Neural cell (in vitro differentiated cells): ENCODE data around the gene CNTNAP2. TPM values are rescaled to one million over a fixed set of nuclear protein-coding genes. Genes with fewer than 3 reads are reported as not detected.

Experiments used
- H2AFZ ChIP-seq: fragments of 200-600, 300-800 bp; sonication (generic), shearing (Covaris generic); 2 replicates; pipeline ENCODE4 v1.6.0; 2014; ENCODE audit warnings: low read depth, mild to moderate bottlenecking, antibody characterized with exemption, low read length, moderate library complexity
- H3F3A ChIP-seq: fragments of 200-600 bp; shearing (Covaris generic); 2 replicates; pipeline ENCODE4 v1.6.1; 2016; ENCODE audit warnings: mild to moderate bottlenecking, moderate library complexity, mixed read lengths, antibody characterized with exemption, low read length; ENCODE audit not compliant: insufficient read depth, poor library complexity, severe bottlenecking
- H3K27ac ChIP-seq: fragments of 200-600, 300-800 bp; sonication (generic), shearing (Covaris generic); 2 replicates; pipeline ENCODE4 v1.5.1; 2014; ENCODE audit warnings: mild to moderate bottlenecking, low read length, moderate library complexity
- H3K27me3 ChIP-seq: fragments of 300-800, 200-600 bp; sonication (generic), shearing (Covaris generic); 2 replicates; pipeline ENCODE4 v1.6.0; 2014; ENCODE audit warnings: mild to moderate bottlenecking, low read depth, low read length, moderate library complexity; ENCODE audit not compliant: insufficient read depth
- H3K36me3 ChIP-seq: fragments of 300-800, 200-600 bp; sonication (generic), shearing (Covaris generic); 2 replicates; pipeline ENCODE4 v1.5.1; 2014; ENCODE audit warnings: mild to moderate bottlenecking, antibody characterized with exemption, low read length, moderate library complexity; ENCODE audit not compliant: insufficient read depth
- H3K4me2 ChIP-seq: fragments of 300-800, 200-600 bp; sonication (generic), shearing (Covaris generic); 2 replicates; pipeline ENCODE4 v1.6.0; 2014; ENCODE audit warnings: mild to moderate bottlenecking, low read length
- H3K4me3 ChIP-seq: fragments of 300-800, 200-600 bp; sonication (generic), shearing (Covaris generic); 2 replicates; pipeline ENCODE4 v1.5.1; 2014; ENCODE audit warnings: mild to moderate bottlenecking, low read length, moderate library complexity
- H3K79me2 ChIP-seq: fragments of 200-600 bp; shearing (Covaris generic); replicated peaks from 2 replicates; pipeline ENCODE4 v1.6.0; 2014; ENCODE audit warnings: mild to moderate bottlenecking, low read length, moderate library complexity; ENCODE audit not compliant: insufficient read depth
- H3K9ac ChIP-seq: fragments of 300-800, 200-600 bp; sonication (generic), shearing (Covaris generic); 2 replicates; pipeline ENCODE4 v1.6.1; 2016; ENCODE audit warnings: mild to moderate bottlenecking, low read length, mixed read lengths
- H3K9me2 ChIP-seq: fragments of 200-600 bp; shearing (Covaris generic); 2 replicates; pipeline ENCODE4 v1.6.1; 2016; ENCODE audit warnings: mild to moderate bottlenecking, low read length, mixed read lengths; ENCODE audit not compliant: insufficient read depth
- H3K9me3 ChIP-seq: fragments of 200-600, 300-800 bp; sonication (generic), shearing (Covaris generic); 2 replicates; pipeline ENCODE4 v1.6.1; 2016; ENCODE audit warnings: mild to moderate bottlenecking, mixed run types, low read length, moderate library complexity, mixed read lengths
- H4K20me1 ChIP-seq: fragments of 200-600 bp; shearing (Covaris generic); 2 replicates; pipeline ENCODE4 v1.6.1; 2016; ENCODE audit warnings: mild to moderate bottlenecking, mixed run types; ENCODE audit not compliant: insufficient read depth
- EP300 ChIP-seq: fragments of 450-650 bp; conservative IDR thresholded peaks from 2 replicates; pipeline ENCODE4 v1.6.1; 2014; ENCODE audit warnings: antibody characterized with exemption, mild to moderate bottlenecking, moderate library complexity; ENCODE audit not compliant: poor library complexity, severe bottlenecking
- EZH2 ChIP-seq: fragments of 200-600, 300-800 bp; shearing (Covaris generic), sonication (generic); IDR thresholded peaks from 2 replicates; pipeline ENCODE4 v1.6.1; 2014; ENCODE audit warnings: antibody characterized with exemption, low read length, borderline replicate concordance, mild to moderate bottlenecking; ENCODE audit not compliant: insufficient read depth, poor library complexity, severe bottlenecking
- MXI1 ChIP-seq: fragments of 450-650 bp; conservative IDR thresholded peaks from 2 replicates; pipeline ENCODE4 v1.6.1; 2014; ENCODE audit warnings: antibody characterized with exemption, mild to moderate bottlenecking; ENCODE audit not compliant: poor library complexity, severe bottlenecking
- POLR2AphosphoS5 ChIP-seq: IDR thresholded peaks from 2 replicates; pipeline ENCODE4 v1.6.1; 2012
- RAD21 ChIP-seq: fragments of 450-650 bp; conservative IDR thresholded peaks from 2 replicates; pipeline ENCODE4 v1.6.1; 2014; ENCODE audit warnings: antibody characterized with exemption, mild to moderate bottlenecking, moderate library complexity
- REST ChIP-seq: IDR thresholded peaks from 2 replicates; pipeline ENCODE4 v1.6.1; 2012; ENCODE audit warnings: borderline replicate concordance
- SMC3 ChIP-seq: fragments of 450-650 bp; conservative IDR thresholded peaks from 2 replicates; pipeline ENCODE4 v1.6.1; 2014; ENCODE audit warnings: antibody characterized with exemption, mild to moderate bottlenecking, moderate library complexity; ENCODE audit not compliant: poor library complexity
- TAF1 ChIP-seq: IDR thresholded peaks from 2 replicates; pipeline ENCODE4 v1.6.1; 2012; ENCODE audit warnings: low read depth
- polyA plus RNA-seq: library from polyadenylated mRNA; depleted of rRNA; stranded (reverse); fragments of >200 nt; gene quantifications from 2 replicates; pipeline ENCODE4 v1.2.3, GENCODE V29; 2014
- TF ChIP-seq, protein P1 (sequence below): fragments of 450-650 bp; IDR thresholded peaks from 2 replicates; pipeline ENCODE4 v1.5.1; 2014; ENCODE audit warnings: antibody characterized with exemption, mild to moderate bottlenecking, moderate library complexity; ENCODE audit not compliant: poor library complexity, severe bottlenecking

CNTNAP2 gene
- polyA plus RNA-seq, 1 donor from 2014 or later = 276 TPM

DNA sequence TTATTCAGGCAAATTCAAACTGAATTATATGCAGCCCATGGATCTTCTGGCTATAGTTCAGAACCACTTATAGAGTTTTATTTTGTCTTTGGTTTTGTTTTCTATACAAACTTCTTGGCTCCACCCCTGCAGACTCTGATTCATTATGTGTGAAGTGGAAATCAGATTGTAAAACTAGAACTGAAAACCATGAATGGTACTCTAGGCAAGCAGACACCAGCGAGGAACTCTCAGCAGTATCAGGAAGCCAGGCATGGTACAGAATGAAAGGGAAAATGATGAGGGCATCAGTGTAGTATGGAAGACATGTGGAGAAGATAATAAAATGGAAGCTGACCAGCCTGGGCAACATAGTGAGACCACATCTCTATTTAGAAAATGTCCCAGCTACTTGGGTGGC, 1447.1 kb downstream of the CNTNAP2 start:
- Histone ChIP-seq H4K20me1 (no peaks in the 10 kb centered on the region), H3F3A (no peaks in the 10 kb centered on the region), H3K79me2 (no peaks in the 10 kb centered on the region), H3K9me3 (no peaks in the 10 kb centered on the region), H3K9ac (no peak overlapping the region), H3K36me3 (no peaks in the 10 kb centered on the region), H3K27me3 (no peaks in the 10 kb centered on the region), H2AFZ (no peak overlapping the region), H3K4me3 (no peak overlapping the region), H3K9me2 (no peaks in the 10 kb centered on the region), H3K27ac (no peak overlapping the region), H3K4me2 (no peak overlapping the region)
- no peak for TF ChIP-seq REST
- no peak for TF ChIP-seq EZH2
- no peak for TF ChIP-seq MXI1
- no peak for TF ChIP-seq RAD21
- no peak for TF ChIP-seq EP300
- TF ChIP-seq POLR2AphosphoS5 = no peak
- TF ChIP-seq SMC3 = no peak
- no peak for TF ChIP-seq TAF1
- TF ChIP-seq, protein P1, sequence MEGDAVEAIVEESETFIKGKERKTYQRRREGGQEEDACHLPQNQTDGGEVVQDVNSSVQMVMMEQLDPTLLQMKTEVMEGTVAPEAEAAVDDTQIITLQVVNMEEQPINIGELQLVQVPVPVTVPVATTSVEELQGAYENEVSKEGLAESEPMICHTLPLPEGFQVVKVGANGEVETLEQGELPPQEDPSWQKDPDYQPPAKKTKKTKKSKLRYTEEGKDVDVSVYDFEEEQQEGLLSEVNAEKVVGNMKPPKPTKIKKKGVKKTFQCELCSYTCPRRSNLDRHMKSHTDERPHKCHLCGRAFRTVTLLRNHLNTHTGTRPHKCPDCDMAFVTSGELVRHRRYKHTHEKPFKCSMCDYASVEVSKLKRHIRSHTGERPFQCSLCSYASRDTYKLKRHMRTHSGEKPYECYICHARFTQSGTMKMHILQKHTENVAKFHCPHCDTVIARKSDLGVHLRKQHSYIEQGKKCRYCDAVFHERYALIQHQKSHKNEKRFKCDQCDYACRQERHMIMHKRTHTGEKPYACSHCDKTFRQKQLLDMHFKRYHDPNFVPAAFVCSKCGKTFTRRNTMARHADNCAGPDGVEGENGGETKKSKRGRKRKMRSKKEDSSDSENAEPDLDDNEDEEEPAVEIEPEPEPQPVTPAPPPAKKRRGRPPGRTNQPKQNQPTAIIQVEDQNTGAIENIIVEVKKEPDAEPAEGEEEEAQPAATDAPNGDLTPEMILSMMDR = no peak

DNA sequence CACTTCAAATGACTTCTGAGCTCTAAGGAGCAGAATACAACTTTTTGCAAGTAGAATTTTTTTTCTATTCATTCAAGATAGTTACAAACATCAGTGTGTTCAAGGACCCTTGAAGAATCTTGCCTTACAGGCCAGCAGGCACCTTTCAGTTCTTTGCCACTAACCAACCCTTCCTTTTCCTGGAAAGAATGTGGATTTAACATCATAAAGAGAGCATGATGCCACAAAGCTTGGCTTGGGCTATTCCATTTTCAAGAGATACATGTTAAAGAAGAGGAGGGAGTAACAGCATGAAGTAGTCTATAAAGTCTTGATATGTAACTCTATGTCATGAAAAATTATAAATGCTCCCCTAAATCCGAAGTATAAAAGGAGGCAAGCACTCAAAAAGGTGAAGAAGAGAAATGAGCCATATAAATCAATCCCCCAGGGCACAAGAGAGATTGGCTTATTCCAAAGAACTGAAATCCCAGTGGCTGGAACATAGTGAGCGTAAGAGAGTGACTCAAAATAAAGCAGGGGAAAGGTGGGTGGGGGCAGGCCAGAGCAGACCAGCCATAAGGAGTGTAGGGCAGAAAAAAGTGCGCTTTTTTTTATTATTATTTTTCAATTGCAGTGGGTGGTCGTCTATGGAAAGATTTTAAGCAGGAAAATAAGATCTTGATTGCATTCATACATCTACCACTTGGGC, 1448.3 kb downstream of the CNTNAP2 start:
- no peak for TF ChIP-seq REST
- no peak for TF ChIP-seq MXI1
- TF ChIP-seq RAD21 = no peak
- TF ChIP-seq POLR2AphosphoS5 = no peak
- TF ChIP-seq EZH2 = no peak
- TF ChIP-seq, protein P1 = no peak
- no peak for TF ChIP-seq SMC3
- no peak for TF ChIP-seq EP300
- no peak for TF ChIP-seq TAF1
- Histone ChIP-seq H3K9ac (no peak overlapping the region), H3K9me2 (no peaks in the 10 kb centered on the region), H3K4me2 (no peak overlapping the region), H3K36me3 (no peaks in the 10 kb centered on the region), H4K20me1 (no peaks in the 10 kb centered on the region), H3K4me3 (no peak overlapping the region), H3K79me2 (no peaks in the 10 kb centered on the region), H3K27me3 (no peaks in the 10 kb centered on the region), H3F3A (no peaks in the 10 kb centered on the region), H3K27ac (no peak overlapping the region), H3K9me3 (no peaks in the 10 kb centered on the region), H2AFZ (no peak overlapping the region)
